ENCODE results near the gene KCNH2. TPM values are rescaled to one million over a fixed set of nuclear protein-coding genes. Genes with fewer than 3 reads are reported as not detected.

KCNH2 gene
- total RNA-seq, 2 donors from 2014 or later, result 0.41 to 0.72 TPM

- DNase-seq (ENCODE audit: low spot score in 2 of 2), result no peak
- ATAC-seq, result peak in 1 of 2 donors; percentile 43
Observed at GRCh38 chr7:150959739-150960734, 18.1 kb downstream of the KCNH2 start.

DNA sequence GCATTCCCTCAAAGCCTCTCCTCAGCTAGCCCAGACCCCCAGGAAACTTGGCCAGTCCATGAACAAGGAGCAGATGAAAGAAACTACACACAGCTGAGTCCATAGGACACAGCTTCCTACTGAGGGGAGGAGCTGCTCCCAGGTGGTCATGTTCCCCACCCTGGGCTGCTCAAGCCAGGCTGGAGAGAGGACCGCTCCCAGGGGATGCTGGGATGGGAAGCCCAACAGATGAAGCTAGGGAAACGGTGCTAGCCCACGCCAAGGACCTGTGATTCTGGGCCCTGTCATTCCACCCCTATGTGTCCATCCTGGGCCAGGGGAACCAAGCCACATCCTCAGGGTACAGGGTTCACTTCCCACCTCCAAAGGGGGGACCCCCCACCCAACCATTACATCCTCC lies 19.0 kb downstream of the KCNH2 start:
- DNase-seq (ENCODE audit: low spot score in 2 of 2) (no peak), ATAC-seq (no peak)
- Mint-ChIP-seq H3K36me3 (peaks cover 0 to 10% of the 10 kb centered on the region in 2 donors), H3K27ac (no peak overlapping the region), H3K9me3 (no peaks in the 10 kb centered on the region)

More at GRCh38 chr7:150959739-150960734, 18.1 kb downstream of the KCNH2 start:
- Mint-ChIP-seq H3K9me3 (no peaks in the 10 kb centered on the region), H3K36me3 (peaks cover 0 to 10% of the 10 kb centered on the region in 2 donors), H3K27ac (peak overlapping the region in 1 of 2 donors; percentile 62)

GRCh38 chr7:150958597-150958996 lies 19.5 kb downstream of the KCNH2 start:
- DNase-seq (ENCODE audit: low spot score in 2 of 2) (no peak), ATAC-seq (no peak)
- Mint-ChIP-seq H3K36me3 (peaks cover 0 to 10% of the 10 kb centered on the region in 2 donors), H3K9me3 (no peaks in the 10 kb centered on the region), H3K27ac (no peak overlapping the region)

- no peak for ATAC-seq
- H3K36me3 Mint-ChIP-seq, result peaks cover 0 to 10% of the 10 kb centered on the region in 2 donors
- no peak for DNase-seq (ENCODE audit: low spot score in 2 of 2)
- H3K27ac Mint-ChIP-seq, result no peak overlapping the region
- no peaks in the 10 kb centered on the region for H3K9me3 Mint-ChIP-seq
Observed at GRCh38 chr7:150958062-150958552, 20.0 kb downstream of the KCNH2 start.

GRCh38 chr7:150957133-150958020 lies 20.7 kb downstream of the KCNH2 start:
- no peaks in the 10 kb centered on the region for H3K9me3 Mint-ChIP-seq
- no peak for ATAC-seq
- peaks cover 0 to 10% of the 10 kb centered on the region in 2 donors for H3K36me3 Mint-ChIP-seq
- H3K27ac Mint-ChIP-seq, result no peak overlapping the region
- no peak for DNase-seq (ENCODE audit: low spot score in 2 of 2)

- Mint-ChIP-seq H3K9me3 (no peaks in the 10 kb centered on the region), H3K36me3 (peaks cover 0 to 10% of the 10 kb centered on the region in 2 donors), H3K27ac (no peak overlapping the region)
- ATAC-seq (no peak), DNase-seq (ENCODE audit: low spot score in 2 of 2) (no peak)
Observed at GRCh38 chr7:150956395-150957132, 21.6 kb downstream of the KCNH2 start.

DNA sequence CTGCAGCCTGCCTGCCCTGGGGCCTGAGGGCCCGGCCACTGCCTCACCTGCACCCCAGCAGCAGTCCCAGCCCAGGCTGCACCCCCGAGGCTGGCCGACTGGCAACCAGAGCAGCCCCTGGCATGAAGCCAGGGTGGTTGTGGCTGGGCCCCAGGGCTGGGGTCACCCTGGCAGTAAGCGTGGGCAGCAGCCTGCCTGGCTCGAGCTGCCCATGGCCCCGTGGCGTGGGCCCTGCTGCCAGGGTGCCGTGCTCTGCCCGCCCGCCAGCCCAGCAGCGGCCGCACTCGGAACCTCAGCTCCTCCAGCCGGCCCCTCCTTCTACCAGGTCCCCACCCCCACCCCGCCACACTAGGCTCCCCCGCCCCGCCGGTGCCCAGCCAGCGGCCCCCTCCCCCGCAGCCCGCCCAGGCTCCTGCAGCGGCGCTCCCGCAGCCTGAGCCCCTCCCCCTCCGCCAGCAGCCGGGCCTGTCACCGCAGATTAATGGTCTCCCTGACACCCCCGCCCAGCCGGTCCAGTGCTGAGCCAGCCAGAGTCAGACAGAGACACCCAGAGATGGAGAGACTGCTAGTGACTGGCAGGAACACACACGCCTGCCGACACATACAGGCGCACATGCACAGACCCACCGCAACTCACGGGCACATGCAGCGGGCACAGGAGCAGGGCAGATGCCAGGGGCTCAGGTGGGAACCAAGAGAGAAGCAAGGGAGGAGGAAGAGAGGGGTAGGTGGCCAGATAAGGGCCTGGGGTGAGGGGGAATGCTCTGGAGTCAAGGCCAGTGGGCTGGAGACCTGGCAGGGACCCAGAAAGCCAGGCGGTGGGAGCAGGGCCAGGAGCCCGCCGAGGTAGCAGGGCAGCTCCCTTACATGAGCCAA lies 22.4 kb downstream of the KCNH2 start:
- Mint-ChIP-seq H3K27ac (no peak overlapping the region), H3K9me3 (no peaks in the 10 kb centered on the region), H3K36me3 (peaks cover 0 to 10% of the 10 kb centered on the region in 2 donors)
- no peak for ATAC-seq
- no peak for DNase-seq (ENCODE audit: low spot score in 2 of 2)

DNA sequence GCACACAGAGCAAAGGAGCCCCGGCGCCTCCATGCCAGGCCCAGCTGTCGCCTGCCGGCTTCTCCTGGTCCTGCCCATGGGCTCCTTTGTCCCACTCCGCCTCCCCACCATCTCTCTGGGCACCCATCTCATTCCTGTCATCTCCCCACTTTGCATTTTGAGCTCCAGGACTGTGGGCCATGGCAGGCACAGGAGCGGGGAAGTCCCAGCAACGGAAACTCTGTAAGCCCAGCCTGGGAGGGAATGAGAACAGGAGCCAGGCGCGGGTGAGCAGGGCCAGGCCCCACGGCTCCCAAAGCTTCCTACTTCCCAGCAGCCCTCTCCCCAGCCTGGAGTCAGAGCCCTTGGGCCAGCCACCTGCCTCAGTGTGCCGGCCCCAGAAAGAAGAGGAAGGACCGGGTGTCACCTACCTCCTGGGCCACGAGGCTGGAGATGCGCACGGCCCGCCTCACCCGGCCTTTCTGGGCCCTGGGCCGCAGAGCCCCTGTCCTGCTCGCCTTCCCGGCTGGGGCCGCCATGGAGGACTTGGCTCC lies 23.1 kb downstream of the KCNH2 start:
- DNase-seq (ENCODE audit: low spot score in 2 of 2) (no peak), ATAC-seq (no peak)
- Mint-ChIP-seq H3K9me3 (no peaks in the 10 kb centered on the region), H3K36me3 (peaks cover 0 to 10% of the 10 kb centered on the region in 2 donors), H3K27ac (no peak overlapping the region)

- ATAC-seq (no peak), DNase-seq (ENCODE audit: low spot score in 2 of 2) (no peak)
- Mint-ChIP-seq H3K9me3 (no peaks in the 10 kb centered on the region), H3K36me3 (peaks cover 0 to 10% of the 10 kb centered on the region in 2 donors), H3K27ac (no peak overlapping the region)
Observed at GRCh38 chr7:150954201-150954985, 23.7 kb downstream of the KCNH2 start.

DNA sequence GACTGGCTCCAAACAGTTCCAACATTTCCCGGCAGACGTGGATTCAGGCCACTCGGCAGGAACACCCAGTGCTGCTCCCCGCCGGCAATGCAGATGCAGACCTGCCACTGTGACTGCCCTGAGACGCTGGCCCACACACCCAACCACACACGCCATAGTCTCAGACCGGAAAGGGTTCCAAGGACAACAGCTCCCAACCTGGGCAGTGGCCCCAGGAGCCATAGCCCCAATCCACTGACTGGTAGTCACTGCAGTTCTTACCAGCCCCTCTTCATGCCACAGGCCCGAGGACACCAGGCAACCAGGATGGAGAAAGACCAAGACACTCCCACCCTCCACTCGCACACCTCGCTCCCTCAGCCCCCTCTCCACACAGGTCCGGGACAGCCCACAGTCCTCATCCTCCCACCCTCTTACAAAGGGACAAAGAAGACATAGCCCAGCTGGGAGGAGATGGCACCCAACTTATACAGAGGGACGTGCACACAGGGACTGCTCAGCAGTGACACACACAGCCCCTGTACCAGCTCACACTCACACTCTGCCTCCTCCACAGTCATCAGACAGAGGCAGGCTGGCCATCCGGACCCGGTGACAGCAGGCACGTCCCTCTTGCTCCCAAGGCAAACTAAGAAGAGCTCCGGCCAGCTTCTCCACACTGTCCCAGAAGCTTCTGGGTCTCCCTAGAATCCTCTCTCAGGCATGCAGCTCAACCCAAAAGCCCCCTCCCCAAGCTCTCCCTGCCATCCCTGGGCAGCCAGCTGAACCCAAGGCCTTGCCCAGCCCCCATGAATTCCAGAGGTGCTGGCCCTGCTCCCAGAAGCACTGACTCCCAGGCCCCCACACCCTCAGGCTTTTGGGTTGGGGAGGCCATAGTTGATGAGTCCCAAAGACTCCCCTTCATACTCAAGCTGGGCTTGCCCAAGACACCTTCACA lies 24.8 kb downstream of the KCNH2 start:
- no peak for ATAC-seq
- H3K36me3 Mint-ChIP-seq, result peaks cover 0 to 7% of the 10 kb centered on the region in 2 donors
- no peak for DNase-seq (ENCODE audit: low spot score in 2 of 2)

DNA sequence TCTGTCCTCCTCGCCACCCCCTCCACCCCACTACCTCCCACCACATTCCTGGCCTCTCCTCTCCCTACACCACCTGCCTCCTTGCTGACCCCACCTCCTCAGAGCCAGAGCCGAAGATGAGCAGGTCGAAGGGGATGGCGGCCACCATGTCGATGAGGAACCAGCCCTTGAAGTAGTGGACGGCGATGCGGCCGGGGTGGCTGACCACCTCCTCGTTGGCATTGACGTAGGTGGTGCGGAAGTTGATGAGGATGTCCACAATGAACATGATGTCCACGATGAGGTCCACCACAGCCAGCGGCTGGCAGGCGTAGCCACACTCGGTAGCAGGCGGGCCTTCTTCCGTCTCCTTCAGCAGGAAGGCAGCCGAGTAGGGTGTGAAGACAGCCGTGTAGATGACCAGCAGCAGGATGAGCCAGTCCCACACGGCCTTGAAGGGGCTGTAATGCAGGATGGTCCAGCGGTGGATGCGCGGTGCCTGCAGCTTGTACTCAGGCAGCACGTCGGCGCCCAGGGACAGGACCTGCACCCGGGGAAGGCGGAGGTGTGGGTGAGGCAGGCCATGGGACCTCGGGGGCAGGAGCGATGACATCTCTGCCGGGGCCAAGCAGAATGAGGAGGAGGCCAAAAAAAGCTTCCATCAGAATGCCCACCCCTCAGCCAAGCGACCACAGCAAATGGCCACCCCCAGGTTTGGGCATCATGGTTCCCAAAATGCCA lies 25.6 kb downstream of the KCNH2 start:
- DNase-seq (ENCODE audit: low spot score in 2 of 2), result no peak
- peaks cover 0 to 4% of the 10 kb centered on the region in 2 donors for H3K36me3 Mint-ChIP-seq
- H3K9me3 Mint-ChIP-seq, result no peaks in the 10 kb centered on the region
- ATAC-seq, result no peak
- H3K27ac Mint-ChIP-seq, result no peak overlapping the region

More for the DNA sequence above, 24.8 kb downstream of the KCNH2 start:
- Mint-ChIP-seq H3K27ac (no peak overlapping the region), H3K9me3 (no peaks in the 10 kb centered on the region)

DNA sequence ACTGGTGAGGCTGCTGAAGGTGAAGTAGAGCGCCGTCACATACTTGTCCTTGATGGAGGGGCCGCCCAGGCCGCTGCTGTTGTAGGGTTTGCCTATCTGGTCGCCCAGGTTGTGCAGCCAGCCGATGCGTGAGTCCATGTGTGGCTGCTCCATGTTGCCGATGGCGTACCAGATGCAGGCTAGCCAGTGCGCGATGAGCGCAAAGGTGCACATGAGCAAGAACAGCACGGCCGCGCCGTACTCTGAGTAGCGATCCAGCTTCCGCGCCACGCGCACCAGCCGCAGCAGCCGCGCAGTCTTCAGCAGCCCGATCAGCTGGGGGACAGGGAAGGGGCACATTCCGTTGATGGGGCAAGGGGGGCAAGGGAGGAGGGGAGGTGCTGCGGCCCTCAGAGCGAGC lies 26.6 kb downstream of the KCNH2 start:
- no peaks in the 10 kb centered on the region for H3K36me3 Mint-ChIP-seq
- no peak for DNase-seq (ENCODE audit: low spot score in 2 of 2)

GRCh38 chr7:150951181-150951520 lies 27.0 kb downstream of the KCNH2 start:
- no peaks in the 10 kb centered on the region for H3K36me3 Mint-ChIP-seq
- ATAC-seq (no peak), DNase-seq (ENCODE audit: low spot score in 2 of 2) (no peak)
- no peaks in the 10 kb centered on the region for H3K9me3 Mint-ChIP-seq
- H3K27ac Mint-ChIP-seq, result no peak overlapping the region

More for the DNA sequence above, 26.6 kb downstream of the KCNH2 start:
- no peak for ATAC-seq
- Mint-ChIP-seq H3K9me3 (no peaks in the 10 kb centered on the region), H3K27ac (no peak overlapping the region)
